HepG2 (cell line): ENCODE data around the gene HCLS1.

Source experiments
- AGO1 ChIP-seq: fragments of 200-400 bp; formaldehyde crosslinking; IDR thresholded peaks from 2 replicates; pipeline ENCODE4 v1.6.1; 2017; ENCODE audit warnings: mild to moderate bottlenecking, low read depth, low read length, moderate library complexity; ENCODE audit not compliant: poor library complexity, severe bottlenecking
- BCLAF1 ChIP-seq: fragments of 450-650 bp; IDR thresholded peaks from 2 replicates; pipeline ENCODE4 v1.6.1; 2017; ENCODE audit warnings: mild to moderate bottlenecking
- CHD2 ChIP-seq: IDR thresholded peaks from 2 replicates; pipeline ENCODE4 v1.6.1; 2011; ENCODE audit warnings: low read depth, low read length, improper control_type of control experiment
- EZH2 ChIP-seq: conservative IDR thresholded peaks from 2 replicates; pipeline ENCODE4 v1.6.1; 2012; ENCODE audit warnings: mild to moderate bottlenecking, low read depth, low read length, moderate library complexity
- GABPA ChIP-seq, 2 experiments: IDR thresholded peaks; 2 replicates each; pipeline ENCODE4 v1.6.1; 2011 to 2016; ENCODE audit warnings: low read depth in 2 of 2, low read length in 1 of 2, missing biosample characterization in 1 of 2, missing genetic modification characterization in 1 of 2
- PBX3 ChIP-seq: sonication (generic); formaldehyde crosslinking; IDR thresholded peaks from 2 replicates; pipeline ENCODE4 v1.8.1; 2023; ENCODE audit warnings: missing genetic modification reagents, inconsistent platforms, borderline replicate concordance
- REST ChIP-seq, 2 experiments: IDR thresholded peaks; 2 replicates each; pipeline ENCODE4 v1.6.1; 2011 to 2012; ENCODE audit warnings: low read length in 2 of 2, borderline replicate concordance in 1 of 2, low read depth in 1 of 2, mild to moderate bottlenecking in 1 of 2, moderate library complexity in 1 of 2
- SAFB2 ChIP-seq: sonication (generic); formaldehyde crosslinking; IDR thresholded peaks from 2 replicates; pipeline ENCODE4 v1.5.1; 2020; ENCODE audit warnings: missing genetic modification reagents, low read depth, mild to moderate bottlenecking, borderline replicate concordance
- SP2 ChIP-seq: sonication (generic); formaldehyde crosslinking; IDR thresholded peaks from 2 replicates; pipeline ENCODE4 v1.5.1; 2020; ENCODE audit warnings: mild to moderate bottlenecking, missing genetic modification reagents
- TAF1 ChIP-seq: sonication (generic); formaldehyde crosslinking; IDR thresholded peaks from 2 replicates; pipeline ENCODE4 v1.4.0; 2020; ENCODE audit warnings: missing genetic modification reagents
- TFAP4 ChIP-seq: sonication (generic); IDR thresholded peaks from 2 replicates; pipeline ENCODE4 v1.6.1; 2016; ENCODE audit warnings: low read depth, borderline replicate concordance
- ZNF230 ChIP-seq: sonication (generic); formaldehyde crosslinking; IDR thresholded peaks from 2 replicates; pipeline ENCODE4 v1.4.0; 2020; ENCODE audit warnings: mild to moderate bottlenecking, missing genetic modification reagents

GRCh38 chr3:121690777-121691405, 30.2 kb upstream of the HCLS1 start:
- TF ChIP-seq REST (IDR thresholded peaks at IDR 0.05; ENCODE audit: borderline replicate concordance in 1 of 2, low read depth in 1 of 2, low read length in 2 of 2): no peak
- TF ChIP-seq GABPA (IDR thresholded peaks at IDR 0.05; ENCODE audit: low read depth, low read length): no peak
- TF ChIP-seq GABPA (CRISPR knock-in tag; IDR thresholded peaks at IDR 0.05; ENCODE audit: low read depth): no peak
- TF ChIP-seq TAF1 (CRISPR knock-in tag): no peak
- TF ChIP-seq BCLAF1: no peak
- no peak for TF ChIP-seq TFAP4
- TF ChIP-seq SAFB2 (CRISPR knock-in tag): no peak
- no peak for TF ChIP-seq ZNF230 (CRISPR knock-in tag)
- TF ChIP-seq AGO1: no peak
- no peak for TF ChIP-seq SP2 (CRISPR knock-in tag)
- TF ChIP-seq EZH2: no peak
- TF ChIP-seq CHD2: no peak
- no peak for TF ChIP-seq PBX3 (CRISPR knock-in tag)
